ENCODE data around the gene MAD1L1. TPM values are rescaled to one million over a fixed set of nuclear protein-coding genes. Genes with fewer than 3 reads are reported as not detected.

Gene MAD1L1
- total and polyA plus RNA-seq, 2 of the 8 experiments (the other 6 are each of a cell fraction or from before 2014, with no cell fraction given) = 40.4 to 44.6 TPM

GRCh38 chr7:2220030-2220429 lies 12.7 kb downstream of the MAD1L1 start:
- H3K56ac ChIP-seq (replicated peaks; ENCODE audit: insufficient read length, low read depth, low read length) = no peak overlapping the region
- H3K4ac ChIP-seq (replicated peaks; ENCODE audit: insufficient read length, low read depth, low read length) = no peak overlapping the region
- H2AK5ac ChIP-seq (ENCODE audit: low read depth, low read length) = no peak overlapping the region
- ChIA-PET CTCF (ENCODE audit: partially characterized antibody) (interaction anchor here (0.6 kb wide), 1 partner anchor 490 kb away, joined by 3 read pairs; no protein-coding TSS in a partner anchor), POLR2A (ENCODE audit: partially characterized antibody) (interaction anchor here (4.1 kb wide), 1 partner anchor 135 kb away, joined by 11 read pairs; the partner anchor contains the start of gene EIF3B)
- H2BK15ac ChIP-seq (ENCODE audit: low read length) = no peak overlapping the region
- H2BK5ac ChIP-seq (ENCODE audit: low read depth, low read length) = 0 out of 2 replicates have a peak overlapping the region, but pooled peaks have one; percentile 35
- no peak overlapping the region for H4K91ac ChIP-seq (replicated peaks; ENCODE audit: insufficient read length, low read length)
- no peak overlapping the region for H2BK20ac ChIP-seq (ENCODE audit: low read length)
- peaks cover 7 to 23% of the 10 kb centered on the region in 2 experiments for H4K20me1 ChIP-seq (replicated peaks in 1 of 2; ENCODE audit: control insufficient read depth in 1 of 2, insufficient read depth in 2 of 2, low read length in 2 of 2)
- no peak overlapping the region for H2BK12ac ChIP-seq (ENCODE audit: low read depth, low read length)
- no peak overlapping the region for H3K18ac ChIP-seq (ENCODE audit: extremely low read depth, low read length)
- H4K5ac ChIP-seq (ENCODE audit: insufficient read length, low read depth, low read length) = no peak overlapping the region
- no peaks in the 10 kb centered on the region for H3K27me3 ChIP-seq (replicated peaks in 1 of 4; ENCODE audit: control insufficient read depth in 3 of 4, extremely low read depth in 1 of 4, insufficient read depth in 3 of 4, low read length in 3 of 4)
- H2BK120ac ChIP-seq (replicated peaks; ENCODE audit: low read depth, low read length) = no peak overlapping the region
- no peaks in the 10 kb centered on the region for H3K4me1 ChIP-seq (replicated peaks in 1 of 4; ENCODE audit: control insufficient read depth in 3 of 4, insufficient read depth in 4 of 4, low read length in 3 of 4)
- 96% methylated on average over 19 of the region's 19 CpGs; no CpG with 5 or more reads in 1 of the 2 experiments for WGBS, 2 experiments (ENCODE audit: extremely low coverage in 1 of 2, insufficient coverage in 1 of 2, insufficient read length in 1 of 2, insufficient replicate concordance in 2 of 2, low coverage in 1 of 2, low lambda C conversion rate in 2 of 2, missing lambda C conversion rate in 1 of 2)
- no peak overlapping the region for H4K8ac ChIP-seq (ENCODE audit: extremely low read depth, insufficient read depth, low read length)
- no peak overlapping the region for H3K4me2 ChIP-seq (ENCODE audit: insufficient read depth in 1 of 2, low read depth in 2 of 2, low read length in 2 of 2)
- H3K27ac ChIP-seq (ENCODE audit: low read depth, low read length) = no peak overlapping the region
- H3K4me3 ChIP-seq (ENCODE audit: extremely low read depth in 1 of 4, insufficient read depth in 2 of 4, low read depth in 3 of 4, low read length in 4 of 4) = no peak overlapping the region
- H3K14ac ChIP-seq (ENCODE audit: insufficient read length) = no peak overlapping the region
- peaks cover 19 to 49% (median 38%) of the 10 kb centered on the region in 4 experiments; a peak in 7 of 8 replicates for H3K36me3 ChIP-seq (ENCODE audit: control insufficient read depth in 2 of 4, insufficient read depth in 4 of 4, low read length in 3 of 4)
- no peak overlapping the region for H3K23ac ChIP-seq (ENCODE audit: insufficient read length)
- peaks cover 0 to 10% of the 10 kb centered on the region in 2 experiments; a peak in 3 of 4 replicates for H3K79me2 ChIP-seq (ENCODE audit: control insufficient read depth in 1 of 2, insufficient read depth in 2 of 2, low read length in 2 of 2)
- H3K9ac ChIP-seq (replicated peaks in 1 of 4; ENCODE audit: extremely low read depth in 1 of 4, low read depth in 3 of 4, low read length in 3 of 4) = no peak overlapping the region; a peak in 1 of 7 replicates
- H2AFZ ChIP-seq (ENCODE audit: low read length) = no peak overlapping the region
- no peaks in the 10 kb centered on the region for H3K23me2 ChIP-seq (ENCODE audit: low read depth, low read length)
- DNase-seq (ENCODE audit: low read depth in 1 of 2, low spot score in 2 of 2) = no peak
- FAIRE-seq = no peak
- peaks cover 15% of the 10 kb centered on the region for H3K79me1 ChIP-seq (ENCODE audit: low read depth, low read length)
- no peak for TF ChIP-seq CBX5 (IDR thresholded peaks at IDR 0.05; ENCODE audit: low read depth, low read length)
- TF ChIP-seq E2F6 (IDR thresholded peaks at IDR 0.05) = no peak
- no peak for TF ChIP-seq JUND (IDR thresholded peaks at IDR 0.05; ENCODE audit: low read length)
- no peaks in the 10 kb centered on the region for H3K9me3 ChIP-seq (ENCODE audit: insufficient read depth in 2 of 2, low read depth in 1 of 2, low read length in 1 of 2)
